ENCODE measurements around the gene NELFCD. TPM values are rescaled to one million over a fixed set of nuclear protein-coding genes. Genes with fewer than 3 reads are reported as not detected.

Gene NELFCD
- total RNA-seq, 1 donor from 2014 or later, result 41.2 TPM

DNA sequence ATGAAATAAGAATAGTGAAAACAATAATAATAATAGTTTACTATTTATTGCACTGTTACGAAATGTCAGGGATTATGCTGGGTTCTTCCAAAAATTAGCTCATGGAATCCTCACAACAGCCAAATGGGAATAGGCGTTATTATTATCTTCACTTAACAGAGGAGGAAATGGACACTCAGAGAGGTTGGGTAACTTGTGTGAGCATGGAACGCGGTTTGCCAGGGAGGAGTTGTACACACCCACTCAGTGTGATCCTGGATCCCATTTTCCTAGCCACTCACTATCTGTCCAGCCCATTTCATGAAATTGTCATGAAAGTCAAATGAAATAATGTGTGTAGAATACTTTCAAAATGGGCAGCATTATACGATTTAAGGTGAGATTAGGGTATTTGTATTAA is 4.6 kb downstream of the NELFCD start:
- Histone ChIP-seq H3K9me3 (ENCODE audit: control insufficient read depth in 3 of 3, low read length in 3 of 3) (no peaks in the 10 kb centered on the region), H3K4me1 (ENCODE audit: control insufficient read depth in 3 of 3, insufficient read depth in 3 of 3, low read length in 3 of 3) (peaks cover 13 to 40% (median 28%) of the 10 kb centered on the region in 3 donors), H3K9ac (ENCODE audit: low read depth in 1 of 3, low read length in 3 of 3) (no peak overlapping the region), H3K27me3 (ENCODE audit: control insufficient read depth in 3 of 3, insufficient read depth in 3 of 3, low read length in 3 of 3) (no peaks in the 10 kb centered on the region), H3K4me3 (ENCODE audit: low read length in 3 of 3) (no peak overlapping the region), H3K36me3 (ENCODE audit: control insufficient read depth in 3 of 3, insufficient read depth in 3 of 3, low read length in 3 of 3) (peaks cover 33 to 40% (median 39%) of the 10 kb centered on the region in 3 donors), H3K27ac (ENCODE audit: low read depth, low read length) (no peak overlapping the region)

DNA sequence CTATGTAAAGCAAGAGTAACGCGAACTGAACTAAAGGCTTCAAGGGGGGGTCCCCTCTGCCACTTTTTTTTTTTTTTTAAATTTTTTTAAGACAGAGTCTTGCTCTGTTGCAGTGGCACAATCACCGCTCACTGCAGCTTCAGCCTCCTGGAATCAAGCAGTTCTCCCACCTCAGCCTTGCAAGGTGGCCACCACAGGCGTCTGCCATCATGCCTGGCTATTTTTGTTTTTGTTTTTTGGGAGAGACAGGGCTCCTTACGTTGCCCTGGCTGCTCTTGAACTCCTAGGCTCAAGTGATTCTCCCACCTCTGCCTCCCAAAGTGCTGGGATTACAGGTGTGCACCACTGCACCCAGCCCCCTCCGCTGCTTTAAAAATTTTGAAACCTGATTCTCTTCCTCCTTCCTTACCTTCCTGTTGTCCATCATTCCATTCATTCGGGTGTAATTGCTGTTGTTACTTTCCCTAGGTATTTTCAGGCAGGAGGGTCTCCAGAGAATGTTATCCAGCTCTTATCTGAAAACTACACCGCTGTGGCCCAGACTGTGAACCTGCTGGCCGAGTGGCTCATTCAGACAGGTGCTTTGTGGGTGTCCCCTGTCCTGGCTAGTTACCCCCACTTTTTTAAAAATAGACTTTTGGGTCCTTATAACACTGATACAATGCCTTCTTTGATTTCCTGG is 5.4 kb downstream of the NELFCD start:
- Histone ChIP-seq H3K27ac (ENCODE audit: low read depth, low read length) (no peak overlapping the region), H3K4me1 (ENCODE audit: control insufficient read depth in 3 of 3, insufficient read depth in 3 of 3, low read length in 3 of 3) (peaks cover 13 to 40% (median 27%) of the 10 kb centered on the region in 3 donors), H3K27me3 (ENCODE audit: control insufficient read depth in 3 of 3, insufficient read depth in 3 of 3, low read length in 3 of 3) (no peaks in the 10 kb centered on the region), H3K9ac (ENCODE audit: low read depth in 1 of 3, low read length in 3 of 3) (no peak overlapping the region), H3K4me3 (ENCODE audit: low read length in 3 of 3) (no peak overlapping the region), H3K36me3 (ENCODE audit: control insufficient read depth in 3 of 3, insufficient read depth in 3 of 3, low read length in 3 of 3) (peaks cover 40 to 48% (median 47%) of the 10 kb centered on the region in 3 donors), H3K9me3 (ENCODE audit: control insufficient read depth in 3 of 3, low read length in 3 of 3) (no peaks in the 10 kb centered on the region)

DNA sequence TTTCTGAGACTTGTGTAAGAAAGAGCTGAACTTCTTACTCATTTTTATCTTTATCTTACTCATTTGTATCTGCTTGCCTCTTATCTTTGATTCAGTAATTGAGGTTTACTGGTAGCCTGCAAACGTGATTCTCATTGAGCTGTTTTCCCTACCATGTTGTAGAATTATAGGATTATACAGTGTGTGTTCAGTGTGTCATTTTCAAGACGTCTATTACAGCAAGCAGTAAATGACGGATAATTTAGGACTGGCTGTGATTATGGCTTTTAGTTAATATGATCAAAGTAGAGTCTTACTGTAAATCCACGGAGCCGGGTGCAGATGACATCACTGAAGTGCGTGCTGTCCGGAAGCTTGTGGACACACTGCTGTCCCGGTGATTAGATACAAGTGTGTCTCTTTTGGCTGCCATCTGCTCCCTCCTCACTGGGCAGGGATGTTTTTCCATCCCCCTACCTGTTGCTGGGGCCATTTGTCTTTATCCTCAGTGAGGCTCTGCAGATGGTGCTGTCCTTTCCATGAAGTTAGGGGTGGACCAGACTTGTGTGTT is 6.0 kb downstream of the NELFCD start:
- Histone ChIP-seq H3K4me3 (ENCODE audit: low read length in 3 of 3) (no peak overlapping the region), H3K27ac (ENCODE audit: low read depth, low read length) (no peak overlapping the region), H3K27me3 (ENCODE audit: control insufficient read depth in 3 of 3, insufficient read depth in 3 of 3, low read length in 3 of 3) (no peaks in the 10 kb centered on the region), H3K9me3 (ENCODE audit: control insufficient read depth in 3 of 3, low read length in 3 of 3) (no peaks in the 10 kb centered on the region), H3K36me3 (ENCODE audit: control insufficient read depth in 3 of 3, insufficient read depth in 3 of 3, low read length in 3 of 3) (peaks cover 46 to 52% (median 51%) of the 10 kb centered on the region in 3 donors), H3K9ac (ENCODE audit: low read depth in 1 of 3, low read length in 3 of 3) (no peak overlapping the region), H3K4me1 (ENCODE audit: control insufficient read depth in 3 of 3, insufficient read depth in 3 of 3, low read length in 3 of 3) (peaks cover 15 to 35% (median 24%) of the 10 kb centered on the region in 3 donors)

DNA sequence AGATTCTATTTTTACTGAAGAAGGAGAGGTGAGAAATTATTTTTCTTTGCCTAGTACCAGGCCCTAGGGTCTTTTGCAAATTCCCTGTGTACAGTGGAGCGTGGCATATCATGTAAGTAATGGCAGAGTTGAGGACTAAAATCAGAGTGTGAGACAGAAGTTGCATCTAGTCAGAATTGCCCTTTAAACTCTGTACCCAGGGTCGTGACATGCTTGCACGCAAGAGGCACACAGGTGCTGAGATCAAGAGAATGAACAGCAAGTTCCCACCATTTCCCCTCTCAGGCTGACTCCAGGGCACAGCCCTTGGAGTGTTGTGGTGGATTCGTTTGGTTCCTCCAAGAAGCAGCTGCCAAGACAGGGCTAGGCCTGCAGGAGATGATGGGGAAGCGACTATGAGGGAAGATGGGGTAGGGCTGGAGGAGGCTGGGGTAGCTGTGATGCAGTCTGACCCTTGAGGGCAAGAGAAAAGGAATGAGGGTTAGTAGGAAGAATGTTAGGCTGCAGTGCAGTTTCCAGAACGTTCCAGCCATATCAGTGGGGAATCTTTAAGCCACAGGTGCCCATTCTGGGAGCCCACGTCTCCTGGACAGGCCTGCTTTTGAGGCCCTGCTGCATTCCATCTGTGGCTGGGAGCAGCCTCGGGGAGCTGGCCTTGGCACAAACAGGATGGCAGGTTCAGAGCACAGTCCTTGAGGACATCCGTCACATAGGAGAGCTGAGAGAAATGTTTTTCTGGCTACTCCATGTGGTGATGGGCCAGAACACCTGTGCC is 6.9 kb downstream of the NELFCD start:
- Histone ChIP-seq H3K9ac (ENCODE audit: low read depth in 1 of 3, low read length in 3 of 3) (peak overlapping the region in 2 of 3 donors; percentile 1 to 25), H3K27me3 (ENCODE audit: control insufficient read depth in 3 of 3, insufficient read depth in 3 of 3, low read length in 3 of 3) (no peaks in the 10 kb centered on the region), H3K36me3 (ENCODE audit: control insufficient read depth in 3 of 3, insufficient read depth in 3 of 3, low read length in 3 of 3) (peaks cover 53 to 61% (median 57%) of the 10 kb centered on the region in 3 donors), H3K27ac (ENCODE audit: low read depth, low read length) (no peak overlapping the region), H3K4me1 (ENCODE audit: control insufficient read depth in 3 of 3, insufficient read depth in 3 of 3, low read length in 3 of 3) (peaks cover 14 to 30% (median 18%) of the 10 kb centered on the region in 3 donors), H3K4me3 (ENCODE audit: low read length in 3 of 3) (no peak overlapping the region), H3K9me3 (ENCODE audit: control insufficient read depth in 3 of 3, low read length in 3 of 3) (no peaks in the 10 kb centered on the region)

DNA sequence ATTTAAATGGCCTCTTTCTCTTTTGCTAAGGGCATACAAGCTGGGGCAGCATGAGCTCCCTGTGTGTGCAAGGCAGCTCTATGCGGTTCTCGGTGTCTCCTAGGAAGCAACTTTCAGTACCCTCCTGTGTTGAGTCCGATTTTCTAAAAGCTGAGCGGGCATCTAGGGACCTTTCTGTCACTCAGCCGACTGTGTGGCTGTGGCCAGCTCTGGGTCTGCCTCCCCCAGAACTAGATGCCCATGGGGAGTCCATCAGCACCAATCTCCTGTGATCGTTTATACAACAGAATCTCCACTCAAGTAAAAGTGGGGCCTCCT is 7.5 kb downstream of the NELFCD start:
- H3K9me3 ChIP-seq (ENCODE audit: control insufficient read depth in 3 of 3, low read length in 3 of 3), result no peaks in the 10 kb centered on the region
- H3K9ac ChIP-seq (ENCODE audit: low read depth in 1 of 3, low read length in 3 of 3), result peak overlapping the region in 2 of 3 donors; percentile 1 to 25
- H3K36me3 ChIP-seq (ENCODE audit: control insufficient read depth in 3 of 3, insufficient read depth in 3 of 3, low read length in 3 of 3), result peaks cover 58 to 66% (median 63%) of the 10 kb centered on the region in 3 donors
- H3K27ac ChIP-seq (ENCODE audit: low read depth, low read length), result no peak overlapping the region
- H3K4me3 ChIP-seq (ENCODE audit: low read length in 3 of 3), result no peak overlapping the region
- H3K27me3 ChIP-seq (ENCODE audit: control insufficient read depth in 3 of 3, insufficient read depth in 3 of 3, low read length in 3 of 3), result no peaks in the 10 kb centered on the region
- H3K4me1 ChIP-seq (ENCODE audit: control insufficient read depth in 3 of 3, insufficient read depth in 3 of 3, low read length in 3 of 3), result peaks cover 14 to 32% (median 23%) of the 10 kb centered on the region in 3 donors

DNA sequence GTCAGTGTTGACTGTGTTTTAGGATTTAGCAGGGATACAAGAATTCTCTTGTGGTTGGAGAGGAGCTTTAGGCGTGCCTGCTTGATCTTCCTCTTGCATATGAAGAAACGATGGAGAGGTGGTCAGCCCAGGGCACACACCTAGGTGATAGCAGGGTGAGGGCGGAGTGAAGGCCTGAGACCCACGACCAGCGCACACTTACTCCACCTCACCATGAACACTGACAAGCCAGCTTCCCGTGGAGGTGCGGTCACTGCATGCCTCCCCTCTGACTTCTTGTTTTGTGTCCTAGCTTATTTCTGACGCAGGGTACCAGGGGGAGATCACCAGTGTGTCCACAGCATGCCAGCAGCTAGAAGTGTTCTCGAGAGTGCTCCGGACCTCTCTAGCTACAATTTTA is 8.1 kb downstream of the NELFCD start:
- no peak overlapping the region for H3K27ac ChIP-seq (ENCODE audit: low read depth, low read length)
- peaks cover 14 to 25% (median 17%) of the 10 kb centered on the region in 3 donors for H3K4me1 ChIP-seq (ENCODE audit: control insufficient read depth in 3 of 3, insufficient read depth in 3 of 3, low read length in 3 of 3)
- no peak overlapping the region for H3K4me3 ChIP-seq (ENCODE audit: low read length in 3 of 3)
- H3K9me3 ChIP-seq (ENCODE audit: control insufficient read depth in 3 of 3, low read length in 3 of 3), result no peaks in the 10 kb centered on the region
- H3K36me3 ChIP-seq (ENCODE audit: control insufficient read depth in 3 of 3, insufficient read depth in 3 of 3, low read length in 3 of 3), result peaks cover 65 to 72% (median 68%) of the 10 kb centered on the region in 3 donors
- H3K9ac ChIP-seq (ENCODE audit: low read depth in 1 of 3, low read length in 3 of 3), result no peak overlapping the region
- H3K27me3 ChIP-seq (ENCODE audit: control insufficient read depth in 3 of 3, insufficient read depth in 3 of 3, low read length in 3 of 3), result no peaks in the 10 kb centered on the region

DNA sequence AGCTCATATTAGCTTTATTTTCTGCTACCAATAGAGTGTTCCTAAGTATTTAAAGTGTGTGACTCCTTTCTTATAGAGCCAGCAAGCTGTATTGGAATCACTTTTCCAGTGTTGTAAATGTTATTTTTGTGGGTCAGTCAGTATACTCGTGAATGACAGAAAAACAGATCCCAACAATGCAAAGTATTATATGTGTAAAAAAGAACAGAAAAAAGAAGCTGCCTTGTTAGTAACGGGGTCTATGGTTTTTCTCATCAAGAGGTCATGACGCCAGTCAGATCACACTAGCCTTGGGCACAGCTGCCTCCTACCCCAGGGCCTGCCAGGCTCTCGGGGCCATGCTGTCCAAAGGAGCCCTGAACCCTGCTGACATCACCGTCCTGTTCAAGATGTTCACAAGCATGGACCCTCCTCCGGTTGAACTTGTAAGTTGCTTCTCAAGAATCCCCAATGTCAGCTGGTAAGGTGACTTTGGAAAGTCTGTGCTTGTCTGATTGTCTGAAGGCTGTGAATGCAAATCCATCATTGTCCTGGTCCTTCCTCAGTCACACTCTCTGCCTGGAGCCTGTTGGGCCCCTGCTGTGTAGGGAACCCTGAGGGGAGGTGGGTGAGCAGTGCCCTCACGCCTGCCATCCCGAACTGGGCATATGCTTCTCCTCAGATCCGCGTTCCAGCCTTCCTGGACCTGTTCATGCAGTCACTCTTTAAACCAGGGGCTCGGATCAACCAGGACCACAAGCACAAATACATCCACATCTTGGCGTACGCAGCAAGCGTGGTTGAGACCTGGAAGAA is 9.8 kb downstream of the NELFCD start:
- Histone ChIP-seq H3K9ac (ENCODE audit: low read depth in 1 of 3, low read length in 3 of 3) (no peak overlapping the region), H3K36me3 (ENCODE audit: control insufficient read depth in 3 of 3, insufficient read depth in 3 of 3, low read length in 3 of 3) (peaks cover 79 to 89% (median 81%) of the 10 kb centered on the region in 3 donors)

DNA sequence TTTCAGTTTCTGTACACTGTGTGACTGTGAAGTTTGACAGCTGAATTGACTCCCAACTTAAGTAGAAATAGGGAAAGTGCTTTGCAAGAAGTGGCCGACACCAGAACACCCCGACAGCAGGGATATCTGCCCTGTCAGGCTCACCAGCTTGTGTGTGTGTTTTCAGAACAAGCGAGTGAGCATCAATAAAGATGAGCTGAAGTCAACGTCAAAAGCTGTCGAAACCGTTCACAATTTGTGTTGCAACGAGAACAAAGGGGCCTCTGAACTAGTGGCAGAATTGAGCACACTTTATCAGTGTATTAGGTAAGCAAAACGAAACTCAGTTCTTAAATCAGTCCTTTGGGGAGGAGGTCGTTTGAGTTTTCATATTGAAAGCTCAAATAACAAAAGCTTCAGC is 10.7 kb downstream of the NELFCD start:
- no peaks in the 10 kb centered on the region for H3K27me3 ChIP-seq (ENCODE audit: control insufficient read depth in 3 of 3, insufficient read depth in 3 of 3, low read length in 3 of 3)
- no peaks in the 10 kb centered on the region for H3K9me3 ChIP-seq (ENCODE audit: control insufficient read depth in 3 of 3, low read length in 3 of 3)
- no peak overlapping the region for H3K27ac ChIP-seq (ENCODE audit: low read depth, low read length)
- H3K4me1 ChIP-seq (ENCODE audit: control insufficient read depth in 3 of 3, insufficient read depth in 3 of 3, low read length in 3 of 3), result peaks cover 5 to 14% (median 8%) of the 10 kb centered on the region in 3 donors
- peaks cover 82 to 92% (median 90%) of the 10 kb centered on the region in 3 donors for H3K36me3 ChIP-seq (ENCODE audit: control insufficient read depth in 3 of 3, insufficient read depth in 3 of 3, low read length in 3 of 3)
- no peak overlapping the region for H3K9ac ChIP-seq (ENCODE audit: low read depth in 1 of 3, low read length in 3 of 3)
- no peak overlapping the region for H3K4me3 ChIP-seq (ENCODE audit: low read length in 3 of 3)

More for the DNA sequence above, 9.8 kb downstream of the NELFCD start:
- no peaks in the 10 kb centered on the region for H3K9me3 ChIP-seq (ENCODE audit: control insufficient read depth in 3 of 3, low read length in 3 of 3)
- H3K27me3 ChIP-seq (ENCODE audit: control insufficient read depth in 3 of 3, insufficient read depth in 3 of 3, low read length in 3 of 3), result no peaks in the 10 kb centered on the region
- H3K4me1 ChIP-seq (ENCODE audit: control insufficient read depth in 3 of 3, insufficient read depth in 3 of 3, low read length in 3 of 3), result peaks cover 7 to 14% (median 10%) of the 10 kb centered on the region in 3 donors
- H3K4me3 ChIP-seq (ENCODE audit: low read length in 3 of 3), result no peak overlapping the region
- no peak overlapping the region for H3K27ac ChIP-seq (ENCODE audit: low read depth, low read length)

DNA sequence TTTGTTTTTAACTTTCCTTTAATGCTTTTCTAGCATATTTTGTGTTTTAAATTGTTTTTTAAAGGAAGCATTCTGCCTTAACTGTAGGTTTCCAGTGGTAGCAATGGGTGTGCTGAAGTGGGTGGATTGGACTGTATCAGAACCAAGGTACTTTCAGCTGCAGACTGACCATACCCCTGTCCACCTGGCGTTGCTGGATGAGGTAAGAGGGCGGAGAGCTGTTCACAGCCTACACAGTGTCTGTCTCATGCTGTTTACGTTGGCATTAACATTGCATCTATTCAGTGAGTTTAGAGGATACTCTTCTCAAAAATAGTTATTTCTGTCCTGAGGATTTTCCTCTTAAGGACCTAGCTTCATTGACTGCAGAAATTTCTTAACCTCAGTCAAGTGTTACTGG is 11.9 kb downstream of the NELFCD start:
- H3K4me3 ChIP-seq (ENCODE audit: low read length in 3 of 3), result no peak overlapping the region
- peaks cover 83 to 89% (median 89%) of the 10 kb centered on the region in 3 donors for H3K36me3 ChIP-seq (ENCODE audit: control insufficient read depth in 3 of 3, insufficient read depth in 3 of 3, low read length in 3 of 3)
- H3K9ac ChIP-seq (ENCODE audit: low read depth in 1 of 3, low read length in 3 of 3), result no peak overlapping the region
- H3K4me1 ChIP-seq (ENCODE audit: control insufficient read depth in 3 of 3, insufficient read depth in 3 of 3, low read length in 3 of 3), result peaks cover 5 to 11% (median 8%) of the 10 kb centered on the region in 3 donors
- H3K27me3 ChIP-seq (ENCODE audit: control insufficient read depth in 3 of 3, insufficient read depth in 3 of 3, low read length in 3 of 3), result no peaks in the 10 kb centered on the region
- no peaks in the 10 kb centered on the region for H3K9me3 ChIP-seq (ENCODE audit: control insufficient read depth in 3 of 3, low read length in 3 of 3)
- H3K27ac ChIP-seq (ENCODE audit: low read depth, low read length), result no peak overlapping the region

Measured in skeletal muscle tissue (tissue), 4 donors.